ENCODE results near the gene PSG1. TPM values are rescaled to one million over a fixed set of nuclear protein-coding genes. Genes with fewer than 3 reads are reported as not detected.
"Not testable (repeated sequence)": the region's sequence is repeated elsewhere in the genome, so short reads cannot be mapped to it uniquely, and the experiment has no call there.

The PSG1 gene
- not detected in 2 replicates for total RNA-seq (2014; rRNA removed; shearing (Covaris generic))
- not detected in 2 replicates for polyA plus RNA-seq (2015; cell fraction: cytosol; rRNA removed)
- polyA plus RNA-seq (2015; cell fraction: nucleus; rRNA removed) = not detected in 2 replicates

GRCh38 chr19:42879613-42880012, at the start of gene PSG1:
TSS of gene PSG1 (minus strand) at chr19:42879713. CDS start at chr19:42879581, 132 bp downstream.
- no peak for DNase-seq (ENCODE audit: low read depth, low spot score)
- in situ Hi-C loops (cut with HindIII; ENCODE audit: low pct_unique_long_range_greater_than_20kb, low sequenced_read_pairs) = no loop called here

- in situ Hi-C loops (cut with HindIII; ENCODE audit: low pct_unique_long_range_greater_than_20kb, low sequenced_read_pairs) = no loop called here
- DNase-seq (ENCODE audit: low read depth, low spot score) = no peak
Measured at GRCh38 chr19:42928896-42929295, 49.4 kb upstream of the PSG1 start.

GRCh38 chr19:42926781-42927180, 47.3 kb upstream of the PSG1 start:
- in situ Hi-C loops (cut with HindIII; ENCODE audit: low pct_unique_long_range_greater_than_20kb, low sequenced_read_pairs) = no loop called here
- no peak for DNase-seq (ENCODE audit: low read depth, low spot score)

- DNase-seq (ENCODE audit: low read depth, low spot score) = peak; percentile 66
- in situ Hi-C loops (cut with HindIII; ENCODE audit: low pct_unique_long_range_greater_than_20kb, low sequenced_read_pairs) = not testable (repeated sequence)
Measured at GRCh38 chr19:42923106-42923505, 43.6 kb upstream of the PSG1 start.

- in situ Hi-C loops (cut with HindIII; ENCODE audit: low pct_unique_long_range_greater_than_20kb, low sequenced_read_pairs); DNase-seq (ENCODE audit: low read depth, low spot score): not testable (repeated sequence)
Measured at GRCh38 chr19:42920971-42921370, 41.5 kb upstream of the PSG1 start.

GRCh38 chr19:42919757-42920079, 40.2 kb upstream of the PSG1 start:
- DNase-seq (ENCODE audit: low read depth, low spot score) = peak; percentile 29
- in situ Hi-C loops (cut with HindIII; ENCODE audit: low pct_unique_long_range_greater_than_20kb, low sequenced_read_pairs) = no loop called here

GRCh38 chr19:42919070-42919756, 39.7 kb upstream of the PSG1 start:
- DNase-seq (ENCODE audit: low read depth, low spot score) = peak; percentile 40
- in situ Hi-C loops (cut with HindIII; ENCODE audit: low pct_unique_long_range_greater_than_20kb, low sequenced_read_pairs) = not testable (repeated sequence)

GRCh38 chr19:42918377-42919069, 39.0 kb upstream of the PSG1 start:
- in situ Hi-C loops (cut with HindIII; ENCODE audit: low pct_unique_long_range_greater_than_20kb, low sequenced_read_pairs); DNase-seq (ENCODE audit: low read depth, low spot score): not testable (repeated sequence)

GRCh38 chr19:42917634-42918033, 38.1 kb upstream of the PSG1 start, which contains the start of gene PSG6:
TSS of gene PSG6 (minus strand) at chr19:42917894. CDS start at chr19:42917792, 102 bp downstream.
- in situ Hi-C loops (cut with HindIII; ENCODE audit: low pct_unique_long_range_greater_than_20kb, low sequenced_read_pairs) = not testable (repeated sequence)

GRCh38 chr19:42916931-42917330, 37.4 kb upstream of the PSG1 start:
- in situ Hi-C loops (cut with HindIII; ENCODE audit: low pct_unique_long_range_greater_than_20kb, low sequenced_read_pairs) = not testable (repeated sequence)

More at GRCh38 chr19:42917634-42918033, 38.1 kb upstream of the PSG1 start, which contains the start of gene PSG6:
- DNase-seq (ENCODE audit: low read depth, low spot score) = not testable (repeated sequence)

GRCh38 chr19:42913516-42913915, 34.0 kb upstream of the PSG1 start:
- in situ Hi-C loops (cut with HindIII; ENCODE audit: low pct_unique_long_range_greater_than_20kb, low sequenced_read_pairs) = not testable (repeated sequence)

More at GRCh38 chr19:42916931-42917330, 37.4 kb upstream of the PSG1 start:
- not testable (repeated sequence) for DNase-seq (ENCODE audit: low read depth, low spot score)

GRCh38 chr19:42912941-42913340, 33.4 kb upstream of the PSG1 start:
- in situ Hi-C loops (cut with HindIII; ENCODE audit: low pct_unique_long_range_greater_than_20kb, low sequenced_read_pairs); DNase-seq (ENCODE audit: low read depth, low spot score): not testable (repeated sequence)

More at GRCh38 chr19:42913516-42913915, 34.0 kb upstream of the PSG1 start:
- DNase-seq (ENCODE audit: low read depth, low spot score) = not testable (repeated sequence)

GRCh38 chr19:42911731-42912130, 32.2 kb upstream of the PSG1 start:
- in situ Hi-C loops (cut with HindIII; ENCODE audit: low pct_unique_long_range_greater_than_20kb, low sequenced_read_pairs); DNase-seq (ENCODE audit: low read depth, low spot score): not testable (repeated sequence)

- DNase-seq (ENCODE audit: low read depth, low spot score); in situ Hi-C loops (cut with HindIII; ENCODE audit: low pct_unique_long_range_greater_than_20kb, low sequenced_read_pairs): not testable (repeated sequence)
Measured at GRCh38 chr19:42906162-42906561, 26.6 kb upstream of the PSG1 start.

GRCh38 chr19:42900561-42900960, 21.0 kb upstream of the PSG1 start:
- in situ Hi-C loops (cut with HindIII; ENCODE audit: low pct_unique_long_range_greater_than_20kb, low sequenced_read_pairs); DNase-seq (ENCODE audit: low read depth, low spot score): not testable (repeated sequence)

- in situ Hi-C loops (cut with HindIII; ENCODE audit: low pct_unique_long_range_greater_than_20kb, low sequenced_read_pairs); DNase-seq (ENCODE audit: low read depth, low spot score): not testable (repeated sequence)
Measured at GRCh38 chr19:42899674-42900073, 20.2 kb upstream of the PSG1 start.

GRCh38 chr19:42899110-42899509, 19.6 kb upstream of the PSG1 start:
- DNase-seq (ENCODE audit: low read depth, low spot score); in situ Hi-C loops (cut with HindIII; ENCODE audit: low pct_unique_long_range_greater_than_20kb, low sequenced_read_pairs): not testable (repeated sequence)

GRCh38 chr19:42898656-42899055, 19.1 kb upstream of the PSG1 start:
- in situ Hi-C loops (cut with HindIII; ENCODE audit: low pct_unique_long_range_greater_than_20kb, low sequenced_read_pairs); DNase-seq (ENCODE audit: low read depth, low spot score): not testable (repeated sequence)

Data from SK-MEL-5 (cell line).